Middle frontal gyrus (tissue), 1 donor: ENCODE measurements around the gene CLEC1A.
"Not testable (repeated sequence)": the region's sequence is repeated elsewhere in the genome, so short reads cannot be mapped to it uniquely, and the experiment has no call there.

ENCODE experiments used
- DNase-seq: peaks from one replicate; pipeline ENCODE4 v3.0.0-alpha.2; 2015; ENCODE audit warnings: low spot score; ENCODE audit errors: extremely low spot score

The CLEC1A gene

GRCh38 chr12:10052193-10052913 lies 46.4 kb downstream of the CLEC1A start:
- DNase-seq = no peak

GRCh38 chr12:10048526-10048925 lies 50.3 kb downstream of the CLEC1A start:
- no peak for DNase-seq

GRCh38 chr12:10042167-10042566 lies 56.6 kb downstream of the CLEC1A start:
- no peak for DNase-seq

- no peak for DNase-seq
Observed at GRCh38 chr12:10033783-10034545, 64.8 kb downstream of the CLEC1A start.

GRCh38 chr12:10031771-10032175 lies 67.0 kb downstream of the CLEC1A start:
- no peak for DNase-seq

GRCh38 chr12:10031321-10031720 lies 67.5 kb downstream of the CLEC1A start:
- DNase-seq = no peak

GRCh38 chr12:10030446-10030845 lies 68.3 kb downstream of the CLEC1A start, which contains the start of gene CLEC9A:
Gene CLEC9A (plus strand): TSS chr12:10030682. CDS start chr12:10052688, 22,006 bp downstream.
- DNase-seq = no peak

GRCh38 chr12:10027721-10028120 lies 71.1 kb downstream of the CLEC1A start:
- DNase-seq = no peak

GRCh38 chr12:10027311-10027710 lies 71.5 kb downstream of the CLEC1A start:
- DNase-seq = no peak

GRCh38 chr12:10026666-10027065 lies 72.1 kb downstream of the CLEC1A start:
- DNase-seq = not testable (repeated sequence)

- no peak for DNase-seq
Observed at GRCh38 chr12:10025236-10025635, 73.5 kb downstream of the CLEC1A start.

GRCh38 chr12:10021342-10021741 lies 77.4 kb downstream of the CLEC1A start:
- no peak for DNase-seq
